Left ventricle myocardium inferior (tissue), 1 donor: ENCODE data around the gene TNFAIP3. TPM values are rescaled to one million over a fixed set of nuclear protein-coding genes. Genes with fewer than 3 reads are reported as not detected.

Source experiments
- DNase-seq: peaks from one replicate; pipeline ENCODE4 v3.0.0-alpha.2; 2020
- H3K27ac ChIP-seq: fragments of 200-600 bp; replicated peaks from 2 replicates; pipeline ENCODE4 v1.8.0; 2021
- H3K27me3 ChIP-seq: fragments of 200-600 bp; 2 replicates; pipeline ENCODE4 v1.8.0; 2021; ENCODE audit warnings: low read depth
- H3K36me3 ChIP-seq: fragments of 200-600 bp; 2 replicates; pipeline ENCODE4 v1.8.0; 2021
- H3K4me1 ChIP-seq: fragments of 200-600 bp; 2 replicates; pipeline ENCODE4 v1.8.0; 2021
- H3K4me3 ChIP-seq: fragments of 200-600 bp; 2 replicates; pipeline ENCODE4 v1.8.0; 2021; ENCODE audit warnings: mild to moderate bottlenecking, moderate library complexity
- H3K9me3 ChIP-seq: fragments of 200-600 bp; replicated peaks from 2 replicates; pipeline ENCODE4 v1.8.0; 2021
- CTCF ChIP-seq: fragments of 200-600 bp; IDR thresholded peaks from 2 replicates; pipeline ENCODE4 v1.8.0; 2021; ENCODE audit warnings: antibody characterized with exemption, mild to moderate bottlenecking, borderline replicate concordance
- intact Hi-C: fragments of 100-400 bp; cut with micrococcal nuclease; formaldehyde crosslinking; loops from one replicate; pipeline ENCODE4 v1.11.0; 2022
- total RNA-seq: library from RNA; stranded (reverse); fragmentation: NEBNext Ultra II Directional; extraction: Animal tissue kit (Norgen Biotek cat#: 25700); gene quantifications from one replicate; pipeline ENCODE4 v1.2.1, GENCODE V29; 2021
- donor health status: DM: no; HTN: yes; CAD: no; lungs with severe emphysema.

TNFAIP3 gene
- total RNA-seq, 1 donor from 2014 or later: 7.0 TPM

- H3K4me1 ChIP-seq: no peaks in the 10 kb centered on the region
- no peak for DNase-seq
- no peak for TF ChIP-seq CTCF
These were observed 14.2 kb upstream of the TNFAIP3 start for GRCh38 chr6:137852811-137853210.

GRCh38 chr6:137853569-137854213 lies 13.4 kb upstream of the TNFAIP3 start:
- H3K4me3 ChIP-seq: no peak overlapping the region
- H3K27ac ChIP-seq: no peak overlapping the region
- H3K36me3 ChIP-seq: no peaks in the 10 kb centered on the region
- no peaks in the 10 kb centered on the region for H3K27me3 ChIP-seq
- intact Hi-C loops: no loop called here
- DNase-seq: no peak
- no peaks in the 10 kb centered on the region for H3K4me1 ChIP-seq
- no peak for TF ChIP-seq CTCF
- H3K9me3 ChIP-seq: no peaks in the 10 kb centered on the region

More at GRCh38 chr6:137852811-137853210, 14.2 kb upstream of the TNFAIP3 start:
- intact Hi-C loops: no loop called here
- Histone ChIP-seq H3K27ac (no peak overlapping the region), H3K9me3 (no peaks in the 10 kb centered on the region), H3K27me3 (no peaks in the 10 kb centered on the region), H3K4me3 (no peak overlapping the region), H3K36me3 (no peaks in the 10 kb centered on the region)

GRCh38 chr6:137856138-137856898 lies 10.7 kb upstream of the TNFAIP3 start:
- Histone ChIP-seq H3K27me3 (no peaks in the 10 kb centered on the region), H3K27ac (no peak overlapping the region), H3K9me3 (no peaks in the 10 kb centered on the region), H3K4me3 (no peak overlapping the region), H3K36me3 (no peaks in the 10 kb centered on the region), H3K4me1 (no peaks in the 10 kb centered on the region)
- intact Hi-C loops: no loop called here
- DNase-seq: no peak
- no peak for TF ChIP-seq CTCF

- Histone ChIP-seq H3K36me3 (no peaks in the 10 kb centered on the region), H3K4me1 (no peaks in the 10 kb centered on the region), H3K9me3 (no peaks in the 10 kb centered on the region), H3K4me3 (no peak overlapping the region), H3K27ac (no peak overlapping the region), H3K27me3 (no peaks in the 10 kb centered on the region)
- intact Hi-C loops: no loop called here
- TF ChIP-seq CTCF: no peak
- no peak for DNase-seq
These were observed 8.0 kb upstream of the TNFAIP3 start for GRCh38 chr6:137859025-137859424.

GRCh38 chr6:137860394-137861005 lies 6.6 kb upstream of the TNFAIP3 start:
- Histone ChIP-seq H3K27ac (no peak overlapping the region), H3K4me3 (no peak overlapping the region)
- intact Hi-C loops: loop anchor here (5.0 to 10.0 kb wide), 2 partner anchors 56 to 153 kb away; no protein-coding TSS in a partner anchor

More at GRCh38 chr6:137860394-137861005, 6.6 kb upstream of the TNFAIP3 start:
- TF ChIP-seq CTCF: no peak
- no peaks in the 10 kb centered on the region for H3K9me3 ChIP-seq
- H3K4me1 ChIP-seq: no peaks in the 10 kb centered on the region
- no peaks in the 10 kb centered on the region for H3K27me3 ChIP-seq
- no peaks in the 10 kb centered on the region for H3K36me3 ChIP-seq
- no peak for DNase-seq
